DMS53 treated with DMSO at 0.1 percent for 48 hours (cell line): ENCODE measurements around the gene PLA2G2E.
"Not testable (repeated sequence)": the region's sequence is repeated elsewhere in the genome, so short reads cannot be mapped to it uniquely, and the experiment has no call there.

Source experiments
- DNase-seq: peaks from one replicate; lab custom pipeline; 2025; ENCODE audit not compliant: unreplicated experiment; lab: John Stamatoyannopoulos, UW

PLA2G2E gene

GRCh38 chr1:19884312-19884711, 39.1 kb downstream of the PLA2G2E start:
- no peak for DNase-seq

- DNase-seq = peak; percentile 94
Measured at GRCh38 chr1:19882111-19883071, 41.0 kb downstream of the PLA2G2E start, which contains the start of gene OTUD3. Gene OTUD3, plus strand, starts transcription at chr1:19882395. Its CDS starts 119 bp downstream, at chr1:19882514.

GRCh38 chr1:19880841-19881240, 42.6 kb downstream of the PLA2G2E start:
- DNase-seq = not testable (repeated sequence)

GRCh38 chr1:19879661-19880060, 43.8 kb downstream of the PLA2G2E start:
- DNase-seq = no peak

- no peak for DNase-seq
Measured at GRCh38 chr1:19879227-19879626, 44.2 kb downstream of the PLA2G2E start.

- no peak for DNase-seq
Measured at GRCh38 chr1:19878637-19878985, 44.8 kb downstream of the PLA2G2E start.

- no peak for DNase-seq
Measured at GRCh38 chr1:19877821-19878636, 45.4 kb downstream of the PLA2G2E start.

GRCh38 chr1:19877181-19877750, 46.2 kb downstream of the PLA2G2E start:
- DNase-seq = no peak

GRCh38 chr1:19872190-19872589, 51.2 kb downstream of the PLA2G2E start:
- DNase-seq = peak; percentile 95
